Heart left ventricle (tissue), 13 donors: ENCODE results near the gene KL.

Experiments
- POLR2A ChIP-seq, 2 donors: fragments of 450-650 bp; IDR thresholded peaks; one replicate each; pipeline ENCODE4 v1.6.1; 2017; ENCODE audit warnings: antibody characterized with exemption in 2 of 2, mild to moderate bottlenecking in 2 of 2, moderate library complexity in 2 of 2
- TF ChIP-seq, protein P1 (sequence below), 12 donors: fragments of 200-600 bp; sonication (generic) in 4 of 12; IDR thresholded peaks; one replicate each; pipeline versions ENCODE4 v1.5.0 to v1.8.0; 2018 to 2022; ENCODE audit warnings: antibody characterized with exemption in 12 of 12, mild to moderate bottlenecking in 5 of 12
- donor health status: ischemic (EF 13 %, LVEDD 7.1; RV severe dilation, severe dysfunction).
- donor health status: DM: no; HTN: yes; CAD: no.
- donor health status: DM: no; HTN: no; CAD: no.
- donor health status: ischemic (EF 25% LVEDD 6.9; RV normal size, moderate dysfunction).
- donor health status: ischemic (EF 25% LVEDD 5.7; RV mildly dilated, moderate dysfunction).
- donor health status: ischemic (EF 35%, LVEDD 5.7; RV mildly dilated, moderate dysfunction).
- donor health status: nonischemic (EF 11% LVEDD 7.7; RV severe dilation, severe dysfunction).
- donor health status: DM: yes; HTN: yes; CAD: no.
- donor health status: PGD.
- donor health status: ischemic (EF 29% LVEDD 5.4; RV normal size, mild dysfunction).
- donor health status: nonischemic (EF 23%, LVEDD 6.1; RV moderate dilation, normal function).

GRCh38 chr13:33031277-33031676 is 15.1 kb downstream of the KL start:
- TF ChIP-seq, protein P1, sequence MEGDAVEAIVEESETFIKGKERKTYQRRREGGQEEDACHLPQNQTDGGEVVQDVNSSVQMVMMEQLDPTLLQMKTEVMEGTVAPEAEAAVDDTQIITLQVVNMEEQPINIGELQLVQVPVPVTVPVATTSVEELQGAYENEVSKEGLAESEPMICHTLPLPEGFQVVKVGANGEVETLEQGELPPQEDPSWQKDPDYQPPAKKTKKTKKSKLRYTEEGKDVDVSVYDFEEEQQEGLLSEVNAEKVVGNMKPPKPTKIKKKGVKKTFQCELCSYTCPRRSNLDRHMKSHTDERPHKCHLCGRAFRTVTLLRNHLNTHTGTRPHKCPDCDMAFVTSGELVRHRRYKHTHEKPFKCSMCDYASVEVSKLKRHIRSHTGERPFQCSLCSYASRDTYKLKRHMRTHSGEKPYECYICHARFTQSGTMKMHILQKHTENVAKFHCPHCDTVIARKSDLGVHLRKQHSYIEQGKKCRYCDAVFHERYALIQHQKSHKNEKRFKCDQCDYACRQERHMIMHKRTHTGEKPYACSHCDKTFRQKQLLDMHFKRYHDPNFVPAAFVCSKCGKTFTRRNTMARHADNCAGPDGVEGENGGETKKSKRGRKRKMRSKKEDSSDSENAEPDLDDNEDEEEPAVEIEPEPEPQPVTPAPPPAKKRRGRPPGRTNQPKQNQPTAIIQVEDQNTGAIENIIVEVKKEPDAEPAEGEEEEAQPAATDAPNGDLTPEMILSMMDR (IDR thresholded peaks at IDR 0.05), result no peak
- TF ChIP-seq POLR2A (IDR thresholded peaks at IDR 0.05), result no peak
